NCI-H226 (cell line): ENCODE data around the gene WDR82.
A peak's percentile ranks its signal among the peaks of the same experiment; 100 is the strongest.

Source experiments
- DNase-seq: peaks from one replicate; pipeline ENCODE4 v3.0.0-alpha.2; 2015

WDR82 gene

GRCh38 chr3:52278510-52279069 is at the start of gene WDR82:
TSS of gene WDR82 (minus strand) at chr3:52278649. CDS start at chr3:52278361, 288 bp downstream.
- DNase-seq, result peak; percentile 87

- DNase-seq, result no peak
These were observed 49.2 kb upstream of the WDR82 start for GRCh38 chr3:52327486-52328290.

- no peak for DNase-seq
These were observed 48.5 kb upstream of the WDR82 start for GRCh38 chr3:52326976-52327375.

- DNase-seq, result no peak
These were observed 47.2 kb upstream of the WDR82 start for GRCh38 chr3:52325686-52326085.

GRCh38 chr3:52324676-52325075 is 46.2 kb upstream of the WDR82 start:
- DNase-seq, result no peak

GRCh38 chr3:52323526-52324295 is 45.3 kb upstream of the WDR82 start:
- DNase-seq, result no peak

GRCh38 chr3:52322466-52322865 is 44.0 kb upstream of the WDR82 start:
- no peak for DNase-seq

GRCh38 chr3:52321481-52321880 is 43.0 kb upstream of the WDR82 start:
- no peak for DNase-seq

- no peak for DNase-seq
These were observed 41.6 kb upstream of the WDR82 start for GRCh38 chr3:52319921-52320595.

- no peak for DNase-seq
These were observed 39.9 kb upstream of the WDR82 start for GRCh38 chr3:52318186-52318816.

- DNase-seq, result no peak
These were observed 39.0 kb upstream of the WDR82 start for GRCh38 chr3:52317208-52318000.

GRCh38 chr3:52315977-52316764 is 37.7 kb upstream of the WDR82 start, which contains the start of gene DNAH1:
TSS of gene DNAH1 (plus strand) at chr3:52316319. CDS start at chr3:52322443, 6,124 bp downstream.
- DNase-seq, result no peak

- no peak for DNase-seq
These were observed 36.6 kb upstream of the WDR82 start for GRCh38 chr3:52315006-52315405.

- no peak for DNase-seq
These were observed 36.0 kb upstream of the WDR82 start for GRCh38 chr3:52314489-52314888.

GRCh38 chr3:52313774-52314188 is 35.3 kb upstream of the WDR82 start:
- peak; percentile 23 for DNase-seq

GRCh38 chr3:52313188-52313773 is 34.8 kb upstream of the WDR82 start:
- no peak for DNase-seq

- no peak for DNase-seq
These were observed 33.2 kb upstream of the WDR82 start for GRCh38 chr3:52311576-52312119.

GRCh38 chr3:52310861-52311575 is 32.6 kb upstream of the WDR82 start:
- no peak for DNase-seq

GRCh38 chr3:52308308-52308707 is 29.9 kb upstream of the WDR82 start:
- DNase-seq, result no peak
